ENCODE data around the gene TMEM186. TPM values are rescaled to one million over a fixed set of nuclear protein-coding genes. Genes with fewer than 3 reads are reported as not detected.

Gene TMEM186
- total and polyA plus RNA-seq, 2 of the 4 experiments (the other 2 are of a cell fraction): 5.7 to 6.8 TPM

GRCh38 chr16:8797364-8798173 is at the start of gene TMEM186, which contains the start of gene PMM2 (continued):
- TF ChIP-seq RFX5 (IDR thresholded peaks at IDR 0.05; ENCODE audit: low read depth, low read length): no peak
- TF ChIP-seq CEBPB (IDR thresholded peaks at IDR 0.05; ENCODE audit: low read depth, low read length): no peak

- peaks cover 66% of the 10 kb centered on the region for H4K20me1 ChIP-seq (ENCODE audit: insufficient read depth, low read length)
- peaks cover 21% of the 10 kb centered on the region for H3K4me1 ChIP-seq (ENCODE audit: control insufficient read depth, insufficient read depth, low read length)
- H3K14ac ChIP-seq (replicated peaks; ENCODE audit: low read depth, low read length): no peak overlapping the region
- H3K4me2 ChIP-seq (ENCODE audit: low read depth, low read length): no peak overlapping the region
- no peak for DNase-seq
- WGBS, 2 experiments (ENCODE audit: extremely low coverage in 2 of 2, insufficient read length in 1 of 2): 82% methylated on average over 7 of the region's 13 CpGs; no CpG with 5 or more reads in 1 of the 2 experiments
- no peak overlapping the region for H4K5ac ChIP-seq (ENCODE audit: low read depth, low read length)
- H3K36me3 ChIP-seq (ENCODE audit: control insufficient read depth, insufficient read depth, low read length): peaks cover 45% of the 10 kb centered on the region
- no peak overlapping the region for H3K4me3 ChIP-seq (ENCODE audit: insufficient read depth, low read depth, low read length)
- ChIA-PET POLR2A (ENCODE audit: unreplicated experiment) (no interaction called here), CTCF (no interaction called here)
- H2BK5ac ChIP-seq (ENCODE audit: low read depth, low read length, poor library complexity, severe bottlenecking): no peak overlapping the region
- H3K27ac ChIP-seq (ENCODE audit: insufficient read depth, low read length): no peak overlapping the region
- peaks cover 15% of the 10 kb centered on the region for H3K9me1 ChIP-seq (ENCODE audit: insufficient read depth, low read length)
- H2AK9ac ChIP-seq (replicated peaks; ENCODE audit: low read depth, low read length, poor library complexity): no peak overlapping the region
- H2BK120ac ChIP-seq (ENCODE audit: low read depth, low read length): no peak overlapping the region
- H3K4ac ChIP-seq (ENCODE audit: low read depth, low read length): no peak overlapping the region
- no TSS peak for BruUV-seq (replicated peaks)
- H2BK20ac ChIP-seq (ENCODE audit: low read depth, low read length): no peak overlapping the region
- H3K9me3 ChIP-seq (ENCODE audit: control insufficient read depth, insufficient read depth, low read length): no peaks in the 10 kb centered on the region
- dilution Hi-C loops (cut with HindIII; ENCODE audit: low sequenced_read_pairs, unreplicated experiment): no loop called here
- H3K9ac ChIP-seq (ENCODE audit: low read depth, low read length): no peak overlapping the region
- in situ Hi-C loops (cut with MboI; ENCODE audit: low sequenced_read_pairs): no loop called here
- H3K23ac ChIP-seq (ENCODE audit: low read depth, low read length): no peak overlapping the region
- no peak overlapping the region for H4K91ac ChIP-seq (ENCODE audit: insufficient read depth, low read depth, low read length)
- H2BK15ac ChIP-seq (ENCODE audit: low read depth, low read length): no peak overlapping the region
- no peak overlapping the region for H2AFZ ChIP-seq (replicated peaks; ENCODE audit: low read length, poor library complexity)
- no peak overlapping the region for H3K18ac ChIP-seq (ENCODE audit: low read depth, low read length)
- no peaks in the 10 kb centered on the region for H3K27me3 ChIP-seq (ENCODE audit: control insufficient read depth, insufficient read depth, low read length)
- no peak for ATAC-seq (ENCODE audit: low read depth)
- H2AK5ac ChIP-seq (ENCODE audit: low read depth, low read length): no peak overlapping the region
- no peak overlapping the region for H3K56ac ChIP-seq (ENCODE audit: extremely low read depth, insufficient read depth, low read length)
- H3K79me1 ChIP-seq (ENCODE audit: low read depth in 1 of 2, low read length in 2 of 2): peaks cover 21 to 60% of the 10 kb centered on the region in 2 experiments; a peak in 3 of 4 replicates
- intact Hi-C loops (cut with micrococcal nuclease): no loop called here
- no peak overlapping the region for H4K8ac ChIP-seq (ENCODE audit: low read depth in 2 of 2, low read length in 2 of 2)
- TF ChIP-seq FOS (IDR thresholded peaks at IDR 0.05; ENCODE audit: low read depth, low read length) (no peak), RFX5 (IDR thresholded peaks at IDR 0.05; ENCODE audit: low read depth, low read length) (no peak), POLR2A (IDR thresholded peaks at IDR 0.05; ENCODE audit: low read depth, low read length) (no peak), CEBPB (IDR thresholded peaks at IDR 0.05; ENCODE audit: low read depth, low read length) (no peak), RCOR1 (IDR thresholded peaks at IDR 0.05; ENCODE audit: insufficient replicate concordance, low read length) (no peak), RAD21 (IDR thresholded peaks at IDR 0.05; ENCODE audit: low read length) (no peak)
Measured at GRCh38 chr16:8847145-8847544, 49.7 kb upstream of the TMEM186 start.
